Activated naive CD4-positive, alpha-beta T cell treated with anti-CD3 and anti-CD28 coated beads, Interleukin-2, amount 50 U/mL, for 24 hours (primary cell): Measurements from ENCODE around the gene SESN3.
"Not testable (repeated sequence)": the region's sequence is repeated elsewhere in the genome, so short reads cannot be mapped to it uniquely, and the experiment has no call there.

ENCODE experiments used
- H3K27ac Mint-ChIP-seq: one replicate; pipeline ENCODE4 v1.8.0; 2021; ENCODE audit warnings: mild to moderate bottlenecking, mixed read lengths
- H3K27me3 Mint-ChIP-seq: one replicate; pipeline ENCODE4 v1.8.0; 2021; ENCODE audit warnings: mixed read lengths
- H3K36me3 Mint-ChIP-seq: one replicate; pipeline ENCODE4 v1.8.0; 2021; ENCODE audit warnings: mixed read lengths
- H3K4me1 Mint-ChIP-seq: one replicate; pipeline ENCODE4 v1.8.0; 2021; ENCODE audit warnings: mixed read lengths
- H3K4me3 Mint-ChIP-seq: one replicate; pipeline ENCODE4 v1.8.0; 2021; ENCODE audit warnings: mild to moderate bottlenecking, mixed read lengths
- H3K9me3 Mint-ChIP-seq: one replicate; pipeline ENCODE4 v1.8.0; 2021; ENCODE audit warnings: mixed read lengths

SESN3 gene

GRCh38 chr11:95255251-95256145, 24.5 kb upstream of the SESN3 start:
- H3K27ac Mint-ChIP-seq = peak overlapping the region; percentile 65
- peaks cover 56% of the 10 kb centered on the region for H3K4me1 Mint-ChIP-seq
- no peaks in the 10 kb centered on the region for H3K36me3 Mint-ChIP-seq
- no peaks in the 10 kb centered on the region for H3K9me3 Mint-ChIP-seq
- H3K27me3 Mint-ChIP-seq = no peaks in the 10 kb centered on the region
- no peak overlapping the region for H3K4me3 Mint-ChIP-seq

GRCh38 chr11:95254716-95255115, 23.7 kb upstream of the SESN3 start:
- Mint-ChIP-seq H3K9me3 (no peaks in the 10 kb centered on the region), H3K36me3 (no peaks in the 10 kb centered on the region), H3K4me1 (peaks cover 56% of the 10 kb centered on the region), H3K27ac (peak overlapping the region; percentile 87), H3K4me3 (no peak overlapping the region), H3K27me3 (no peaks in the 10 kb centered on the region)

- peak overlapping the region; percentile 81 for H3K4me3 Mint-ChIP-seq
- no peaks in the 10 kb centered on the region for H3K9me3 Mint-ChIP-seq
- no peaks in the 10 kb centered on the region for H3K27me3 Mint-ChIP-seq
- H3K27ac Mint-ChIP-seq = peak overlapping the region; percentile 87
- H3K4me1 Mint-ChIP-seq = peaks cover 56% of the 10 kb centered on the region
- no peaks in the 10 kb centered on the region for H3K36me3 Mint-ChIP-seq
Observed at GRCh38 chr11:95254131-95254704, 23.2 kb upstream of the SESN3 start.

- Mint-ChIP-seq H3K4me3 (no peak overlapping the region), H3K9me3 (no peaks in the 10 kb centered on the region), H3K4me1 (peaks cover 61% of the 10 kb centered on the region), H3K27me3 (no peaks in the 10 kb centered on the region), H3K36me3 (no peaks in the 10 kb centered on the region), H3K27ac (peak overlapping the region; percentile 2)
Observed at GRCh38 chr11:95253141-95253540, 22.1 kb upstream of the SESN3 start.

GRCh38 chr11:95252586-95252985, 21.6 kb upstream of the SESN3 start:
- Mint-ChIP-seq H3K4me1 (peaks cover 59% of the 10 kb centered on the region), H3K27me3 (no peaks in the 10 kb centered on the region), H3K9me3 (no peaks in the 10 kb centered on the region), H3K4me3 (peak overlapping the region; percentile 23), H3K36me3 (no peaks in the 10 kb centered on the region), H3K27ac (peak overlapping the region; percentile 2)

- H3K27me3 Mint-ChIP-seq, H3K9me3 Mint-ChIP-seq, H3K4me3 Mint-ChIP-seq, H3K27ac Mint-ChIP-seq, H3K36me3 Mint-ChIP-seq: not testable (repeated sequence)
- H3K4me1 Mint-ChIP-seq = peaks cover 54% of the 10 kb centered on the region
Observed at GRCh38 chr11:95251896-95252295, 20.9 kb upstream of the SESN3 start.

GRCh38 chr11:95248666-95249467, 17.9 kb upstream of the SESN3 start:
- Mint-ChIP-seq H3K36me3 (no peaks in the 10 kb centered on the region), H3K4me3 (no peak overlapping the region), H3K4me1 (peaks cover 41% of the 10 kb centered on the region), H3K9me3 (no peaks in the 10 kb centered on the region), H3K27me3 (no peaks in the 10 kb centered on the region), H3K27ac (no peak overlapping the region)

GRCh38 chr11:95247883-95248282, 16.9 kb upstream of the SESN3 start:
- H3K36me3 Mint-ChIP-seq = no peaks in the 10 kb centered on the region
- H3K4me3 Mint-ChIP-seq = no peak overlapping the region
- H3K9me3 Mint-ChIP-seq = no peaks in the 10 kb centered on the region
- H3K27ac Mint-ChIP-seq = no peak overlapping the region
- no peaks in the 10 kb centered on the region for H3K27me3 Mint-ChIP-seq
- peaks cover 31% of the 10 kb centered on the region for H3K4me1 Mint-ChIP-seq

GRCh38 chr11:95247127-95247684, 16.2 kb upstream of the SESN3 start:
- Mint-ChIP-seq H3K27ac (peak overlapping the region; percentile 17), H3K4me1 (peaks cover 24% of the 10 kb centered on the region)

GRCh38 chr11:95245581-95245980, 14.6 kb upstream of the SESN3 start:
- no peak overlapping the region for H3K27ac Mint-ChIP-seq
- no peaks in the 10 kb centered on the region for H3K27me3 Mint-ChIP-seq
- H3K36me3 Mint-ChIP-seq = no peaks in the 10 kb centered on the region
- no peaks in the 10 kb centered on the region for H3K9me3 Mint-ChIP-seq
- no peak overlapping the region for H3K4me3 Mint-ChIP-seq
- H3K4me1 Mint-ChIP-seq = peaks cover 22% of the 10 kb centered on the region

More at GRCh38 chr11:95247127-95247684, 16.2 kb upstream of the SESN3 start:
- Mint-ChIP-seq H3K27me3 (no peaks in the 10 kb centered on the region), H3K4me3 (no peak overlapping the region), H3K36me3 (no peaks in the 10 kb centered on the region), H3K9me3 (no peaks in the 10 kb centered on the region)

- Mint-ChIP-seq H3K27me3 (no peaks in the 10 kb centered on the region), H3K27ac (no peak overlapping the region), H3K36me3 (no peaks in the 10 kb centered on the region), H3K9me3 (no peaks in the 10 kb centered on the region), H3K4me3 (no peak overlapping the region), H3K4me1 (peaks cover 22% of the 10 kb centered on the region)
Observed at GRCh38 chr11:95245038-95245437, 14.0 kb upstream of the SESN3 start.

GRCh38 chr11:95243673-95244072, 12.7 kb upstream of the SESN3 start:
- Mint-ChIP-seq H3K9me3 (no peaks in the 10 kb centered on the region), H3K27me3 (no peaks in the 10 kb centered on the region), H3K4me1 (peaks cover 24% of the 10 kb centered on the region), H3K36me3 (no peaks in the 10 kb centered on the region), H3K4me3 (no peak overlapping the region), H3K27ac (no peak overlapping the region)

- H3K4me3 Mint-ChIP-seq = no peak overlapping the region
- H3K27me3 Mint-ChIP-seq = no peaks in the 10 kb centered on the region
- H3K36me3 Mint-ChIP-seq = no peaks in the 10 kb centered on the region
- H3K4me1 Mint-ChIP-seq = peaks cover 26% of the 10 kb centered on the region
- no peaks in the 10 kb centered on the region for H3K9me3 Mint-ChIP-seq
- no peak overlapping the region for H3K27ac Mint-ChIP-seq
Observed at GRCh38 chr11:95242845-95243605, 12.0 kb upstream of the SESN3 start.

GRCh38 chr11:95242091-95242844, 11.3 kb upstream of the SESN3 start:
- H3K36me3 Mint-ChIP-seq = no peaks in the 10 kb centered on the region
- no peak overlapping the region for H3K4me3 Mint-ChIP-seq
- no peaks in the 10 kb centered on the region for H3K27me3 Mint-ChIP-seq
- H3K27ac Mint-ChIP-seq = no peak overlapping the region
- no peaks in the 10 kb centered on the region for H3K9me3 Mint-ChIP-seq
- peaks cover 26% of the 10 kb centered on the region for H3K4me1 Mint-ChIP-seq
